HepG2 (cell line): ENCODE data around the gene FGF4. TPM values are rescaled to one million over a fixed set of nuclear protein-coding genes. Genes with fewer than 3 reads are reported as not detected.

Experiments
- ATAC-seq: fragments of 200-7000 bp; cut with Tn5 transposase; 3 replicates; pipeline ENCODE4 v1.9.1; 2020; ENCODE audit warnings: mild to moderate bottlenecking, moderate library complexity
- BruUV-seq: library from RNA; stranded (reverse); fragments of 400-500 nt; replicated peaks from 2 replicates; lab custom pipeline; 2021; lab: Mats Ljungman, UMichigan
- CTCF ChIA-PET: fragments of 300-600 bp; formaldehyde crosslinking; extraction: SDS; loops from one replicate; lab custom pipeline; 2021; ENCODE audit warnings: low total read pairs, inconsistent platforms, low intra/inter-chr PET ratio; lab: Yijun Ruan, JAX
- POLR2A ChIA-PET: fragments of 350-600 bp; sonication (Branson Sonifier 250); formaldehyde crosslinking; loops from one replicate; lab custom pipeline; 2020; ENCODE audit warnings: antibody characterized with exemption, inconsistent platforms; lab: Yijun Ruan, JAX
- DNase-seq: peaks from one replicate; pipeline ENCODE4 v3.0.0-alpha.2; 2015; ENCODE audit warnings: low spot score
- FAIRE-seq: peaks from 3 replicates; lab custom pipeline; 2011; peaks lifted over from hg19 to GRCh38; lab: Jason Lieb, UNC
- H2AFZ ChIP-seq: one replicate; pipeline ENCODE4 v1.6.1; 2011; ENCODE audit warnings: low read length, inconsistent platforms
- H3K27ac ChIP-seq: fragments of 300-600 bp; 3 replicates; pipeline ENCODE4 v1.8.0; 2011; ENCODE audit warnings: mixed run types, mild to moderate bottlenecking, mixed read lengths, low read length, inconsistent platforms; ENCODE audit not compliant: insufficient read depth; ENCODE audit errors: extremely low read length
- H3K27me3 ChIP-seq, 2 experiments: fragments of 200-600 bp in 1 of 2; 2 replicates in 1 of 2; 3 replicates in 1 of 2; pipeline versions ENCODE4 v1.6.0 to v1.8.0; 2011; ENCODE audit warnings: low read length in 2 of 2, mild to moderate bottlenecking in 2 of 2, moderate library complexity in 2 of 2, inconsistent platforms in 1 of 2; ENCODE audit not compliant: insufficient read depth in 2 of 2, control insufficient read depth in 1 of 2
- H3K36me3 ChIP-seq, 2 experiments: fragments of 200-600 bp in 1 of 2; replicated peaks in 1 of 2; 2 replicates in 1 of 2; 3 replicates in 1 of 2; pipeline versions ENCODE4 v1.5.1 to v1.8.0; 2011; ENCODE audit warnings: low read length in 2 of 2, inconsistent platforms in 1 of 2; ENCODE audit not compliant: insufficient read depth in 2 of 2, control insufficient read depth in 1 of 2
- H3K4me1 ChIP-seq: 2 replicates; pipeline ENCODE4 v1.5.1; 2012; ENCODE audit warnings: low read length, inconsistent platforms; ENCODE audit not compliant: insufficient read depth
- H3K4me2 ChIP-seq: 2 replicates; pipeline ENCODE4 v1.6.0; 2011; ENCODE audit warnings: low read depth, low read length, inconsistent platforms
- H3K4me3 ChIP-seq, 3 experiments: fragments of 200-600 bp in 1 of 3; sonication (generic), shearing (Covaris generic) in 1 of 3; replicated peaks in 1 of 3; 2 replicates each; pipeline ENCODE4 v1.5.1; 2011 to 2016; ENCODE audit warnings: low read length in 3 of 3, inconsistent platforms in 2 of 3, low read depth in 2 of 3, mild to moderate bottlenecking in 2 of 3, control low read depth in 1 of 3, mixed read lengths in 1 of 3; ENCODE audit not compliant: insufficient read depth in 1 of 3
- H3K79me2 ChIP-seq: one replicate; pipeline ENCODE4 v1.6.1; 2011; ENCODE audit warnings: low read length, inconsistent platforms; ENCODE audit not compliant: insufficient read depth
- H3K9ac ChIP-seq: 2 replicates; pipeline ENCODE4 v1.6.0; 2011; ENCODE audit warnings: mild to moderate bottlenecking, low read depth, low read length, inconsistent platforms; ENCODE audit not compliant: insufficient read depth
- H3K9me3 ChIP-seq: 2 replicates; pipeline ENCODE4 v1.5.1; 2012; ENCODE audit warnings: mild to moderate bottlenecking, low read length
- H4K20me1 ChIP-seq: 2 replicates; pipeline ENCODE4 v1.6.0; 2011; ENCODE audit warnings: inconsistent platforms, mild to moderate bottlenecking, low read length, moderate library complexity; ENCODE audit not compliant: insufficient read depth
- CEBPB ChIP-seq: IDR thresholded peaks from 2 replicates; pipeline ENCODE4 v1.6.1; 2011; ENCODE audit warnings: low read depth, low read length, improper control_type of control experiment, borderline replicate concordance
- FOSL2 ChIP-seq: sonication (generic); formaldehyde crosslinking; IDR thresholded peaks from 2 replicates; pipeline ENCODE4 v1.4.0; 2020; ENCODE audit warnings: missing genetic modification reagents
- GATA4 ChIP-seq: sonication (generic); IDR thresholded peaks from 2 replicates; pipeline ENCODE4 v1.6.1; 2016; ENCODE audit warnings: antibody characterized with exemption, low read depth, borderline replicate concordance
- GATAD1 ChIP-seq: IDR thresholded peaks from 2 replicates; pipeline ENCODE4 v1.6.1; 2016; ENCODE audit warnings: missing genetic modification reagents, missing compliant biosample characterization
- WGBS: methylation state at CpG from one replicate; pipeline ENCODE4 v1.1.6; 2017; ENCODE audit warnings: low lambda C conversion rate; 5-methylcytosine and 5-hydroxymethylcytosine counted together
- in situ Hi-C: cut with HindIII; loops from 2 replicates; pipeline ENCODE4 v1.10.0; 2017; ENCODE audit warnings: low pct_unique_long_range_greater_than_20kb; ENCODE audit not compliant: extremely low pct_ligation_motif_present
- intact Hi-C: fragments of 100-400 bp; cut with micrococcal nuclease; formaldehyde crosslinking; loops from one replicate; pipeline ENCODE4 v1.10.0; 2022; ENCODE audit not compliant: unreplicated experiment
- polyA plus RNA-seq, 8 experiments: library from polyadenylated mRNA; depleted of rRNA in 3 of 8; stranded (reverse) in 7 of 8; unstranded in 1 of 8; fragments of >200 nt; fragmentation: Illumina TruSeq in 4 of 8; extraction: Trizol in 4 of 8; gene quantifications; 2 replicates each; pipeline versions ENCODE4 v1.2.1 to v1.2.3, GENCODE V29; 2011 to 2016; ENCODE audit warnings: low read depth in 4 of 8, missing spikeins in 1 of 8, mixed read lengths in 1 of 8; ENCODE audit not compliant: insufficient read depth in 1 of 8
- total RNA-seq, 5 experiments: library from RNA; depleted of rRNA; stranded (reverse); fragments of >200 nt; fragmentation: Illumina TruSeq; extraction: Trizol; gene quantifications; 2 replicates each; pipeline ENCODE4 v1.2.3, GENCODE V29; 2016; ENCODE audit warnings: low read depth in 1 of 5
- TF ChIP-seq, protein P1 (sequence below): sonication (generic); formaldehyde crosslinking; IDR thresholded peaks from 2 replicates; pipeline ENCODE4 v1.4.0; 2020; ENCODE audit warnings: missing genetic modification reagents
- TF ChIP-seq, protein P2 (sequence below): sonication (generic); formaldehyde crosslinking; IDR thresholded peaks from 2 replicates; pipeline ENCODE4 v1.5.1; 2020; ENCODE audit warnings: missing genetic modification reagents, mild to moderate bottlenecking, borderline replicate concordance
- TF ChIP-seq, protein P3 (sequence below): sonication (generic); formaldehyde crosslinking; IDR thresholded peaks from 2 replicates; pipeline ENCODE4 v1.4.0; 2020; ENCODE audit warnings: missing genetic modification reagents, borderline replicate concordance

FGF4 gene
- total and polyA plus RNA-seq, 2 of the 13 experiments (the other 11 are each of a cell fraction or from before 2014, with no cell fraction given): not detected

DNA sequence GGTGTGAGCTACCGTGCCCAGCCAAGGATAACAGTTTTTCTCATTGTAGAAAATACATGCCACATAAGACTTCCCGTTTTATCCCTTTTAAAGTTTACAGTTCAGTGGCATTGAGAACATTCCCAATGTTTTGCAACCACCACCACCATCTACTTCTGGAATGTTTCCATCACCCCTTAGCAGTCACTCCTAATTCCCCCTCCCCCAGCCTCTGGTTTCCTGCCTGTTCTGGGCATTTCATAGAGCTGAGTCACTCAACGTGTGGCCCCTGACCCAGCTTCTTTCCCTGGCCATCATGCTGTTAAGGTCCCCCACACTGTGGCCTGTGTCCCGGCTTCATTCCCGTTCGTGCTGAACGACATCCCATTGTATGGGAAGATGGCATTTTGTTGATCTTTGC is 30.7 kb downstream of the FGF4 start:
- BruUV-seq: no TSS peak
- no peak overlapping the region for H3K4me3 ChIP-seq
- no peak overlapping the region for H3K9ac ChIP-seq
- H2AFZ ChIP-seq: no peak overlapping the region
- no peak overlapping the region for H3K27ac ChIP-seq
- 3% methylated on average over 7 of the region's 7 CpGs for WGBS
- CTCF ChIA-PET: no interaction called here
- peak; percentile 39; the same call in 1 of the 3 replicates for ATAC-seq
- peaks cover 6 to 38% of the 10 kb centered on the region in 2 experiments; a peak in 3 of 5 replicates for H3K27me3 ChIP-seq
- no peak for FAIRE-seq
- intact Hi-C loops: no loop called here
- H3K4me2 ChIP-seq: no peak overlapping the region
- TF ChIP-seq, protein P1, sequence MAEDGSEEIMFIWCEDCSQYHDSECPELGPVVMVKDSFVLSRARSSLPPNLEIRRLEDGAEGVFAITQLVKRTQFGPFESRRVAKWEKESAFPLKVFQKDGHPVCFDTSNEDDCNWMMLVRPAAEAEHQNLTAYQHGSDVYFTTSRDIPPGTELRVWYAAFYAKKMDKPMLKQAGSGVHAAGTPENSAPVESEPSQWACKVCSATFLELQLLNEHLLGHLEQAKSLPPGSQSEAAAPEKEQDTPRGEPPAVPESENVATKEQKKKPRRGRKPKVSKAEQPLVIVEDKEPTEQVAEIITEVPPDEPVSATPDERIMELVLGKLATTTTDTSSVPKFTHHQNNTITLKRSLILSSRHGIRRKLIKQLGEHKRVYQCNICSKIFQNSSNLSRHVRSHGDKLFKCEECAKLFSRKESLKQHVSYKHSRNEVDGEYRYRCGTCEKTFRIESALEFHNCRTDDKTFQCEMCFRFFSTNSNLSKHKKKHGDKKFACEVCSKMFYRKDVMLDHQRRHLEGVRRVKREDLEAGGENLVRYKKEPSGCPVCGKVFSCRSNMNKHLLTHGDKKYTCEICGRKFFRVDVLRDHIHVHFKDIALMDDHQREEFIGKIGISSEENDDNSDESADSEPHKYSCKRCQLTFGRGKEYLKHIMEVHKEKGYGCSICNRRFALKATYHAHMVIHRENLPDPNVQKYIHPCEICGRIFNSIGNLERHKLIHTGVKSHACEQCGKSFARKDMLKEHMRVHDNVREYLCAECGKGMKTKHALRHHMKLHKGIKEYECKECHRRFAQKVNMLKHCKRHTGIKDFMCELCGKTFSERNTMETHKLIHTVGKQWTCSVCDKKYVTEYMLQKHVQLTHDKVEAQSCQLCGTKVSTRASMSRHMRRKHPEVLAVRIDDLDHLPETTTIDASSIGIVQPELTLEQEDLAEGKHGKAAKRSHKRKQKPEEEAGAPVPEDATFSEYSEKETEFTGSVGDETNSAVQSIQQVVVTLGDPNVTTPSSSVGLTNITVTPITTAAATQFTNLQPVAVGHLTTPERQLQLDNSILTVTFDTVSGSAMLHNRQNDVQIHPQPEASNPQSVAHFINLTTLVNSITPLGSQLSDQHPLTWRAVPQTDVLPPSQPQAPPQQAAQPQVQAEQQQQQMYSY (CRISPR knock-in tag): no peak
- peak; percentile 80 for TF ChIP-seq FOSL2 (CRISPR knock-in tag)
- TF ChIP-seq, protein P2, sequence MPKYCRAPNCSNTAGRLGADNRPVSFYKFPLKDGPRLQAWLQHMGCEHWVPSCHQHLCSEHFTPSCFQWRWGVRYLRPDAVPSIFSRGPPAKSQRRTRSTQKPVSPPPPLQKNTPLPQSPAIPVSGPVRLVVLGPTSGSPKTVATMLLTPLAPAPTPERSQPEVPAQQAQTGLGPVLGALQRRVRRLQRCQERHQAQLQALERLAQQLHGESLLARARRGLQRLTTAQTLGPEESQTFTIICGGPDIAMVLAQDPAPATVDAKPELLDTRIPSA (CRISPR knock-in tag): no peak
- TF ChIP-seq GATA4: no peak
- TF ChIP-seq CEBPB: peak; percentile 19; the same call in 1 of the 2 replicates
- TF ChIP-seq GATAD1 (CRISPR knock-in tag): no peak
- TF ChIP-seq, protein P3, sequence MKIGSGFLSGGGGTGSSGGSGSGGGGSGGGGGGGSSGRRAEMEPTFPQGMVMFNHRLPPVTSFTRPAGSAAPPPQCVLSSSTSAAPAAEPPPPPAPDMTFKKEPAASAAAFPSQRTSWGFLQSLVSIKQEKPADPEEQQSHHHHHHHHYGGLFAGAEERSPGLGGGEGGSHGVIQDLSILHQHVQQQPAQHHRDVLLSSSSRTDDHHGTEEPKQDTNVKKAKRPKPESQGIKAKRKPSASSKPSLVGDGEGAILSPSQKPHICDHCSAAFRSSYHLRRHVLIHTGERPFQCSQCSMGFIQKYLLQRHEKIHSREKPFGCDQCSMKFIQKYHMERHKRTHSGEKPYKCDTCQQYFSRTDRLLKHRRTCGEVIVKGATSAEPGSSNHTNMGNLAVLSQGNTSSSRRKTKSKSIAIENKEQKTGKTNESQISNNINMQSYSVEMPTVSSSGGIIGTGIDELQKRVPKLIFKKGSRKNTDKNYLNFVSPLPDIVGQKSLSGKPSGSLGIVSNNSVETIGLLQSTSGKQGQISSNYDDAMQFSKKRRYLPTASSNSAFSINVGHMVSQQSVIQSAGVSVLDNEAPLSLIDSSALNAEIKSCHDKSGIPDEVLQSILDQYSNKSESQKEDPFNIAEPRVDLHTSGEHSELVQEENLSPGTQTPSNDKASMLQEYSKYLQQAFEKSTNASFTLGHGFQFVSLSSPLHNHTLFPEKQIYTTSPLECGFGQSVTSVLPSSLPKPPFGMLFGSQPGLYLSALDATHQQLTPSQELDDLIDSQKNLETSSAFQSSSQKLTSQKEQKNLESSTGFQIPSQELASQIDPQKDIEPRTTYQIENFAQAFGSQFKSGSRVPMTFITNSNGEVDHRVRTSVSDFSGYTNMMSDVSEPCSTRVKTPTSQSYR: peak; percentile 21; the same call in 1 of the 2 replicates
- TF ChIP-seq, all 625 proteins: peak for 3
- no peaks in the 10 kb centered on the region for H3K79me2 ChIP-seq
- H3K36me3 ChIP-seq: no peaks in the 10 kb centered on the region
- in situ Hi-C loops: no loop called here
- no peaks in the 10 kb centered on the region for H3K9me3 ChIP-seq
- DNase-seq: peak; percentile 69
- POLR2A ChIA-PET: no interaction called here
- no peaks in the 10 kb centered on the region for H4K20me1 ChIP-seq
- peaks cover 9% of the 10 kb centered on the region; the same call in 1 of the 2 replicates for H3K4me1 ChIP-seq
